ENCODE results near the gene AUTS2. TPM values are rescaled to one million over a fixed set of nuclear protein-coding genes. Genes with fewer than 3 reads are reported as not detected.

Gene AUTS2
- polyA plus RNA-seq, 6 donors from 2014 or later = 8.8 to 28.0 (median 20.9) TPM

DNA sequence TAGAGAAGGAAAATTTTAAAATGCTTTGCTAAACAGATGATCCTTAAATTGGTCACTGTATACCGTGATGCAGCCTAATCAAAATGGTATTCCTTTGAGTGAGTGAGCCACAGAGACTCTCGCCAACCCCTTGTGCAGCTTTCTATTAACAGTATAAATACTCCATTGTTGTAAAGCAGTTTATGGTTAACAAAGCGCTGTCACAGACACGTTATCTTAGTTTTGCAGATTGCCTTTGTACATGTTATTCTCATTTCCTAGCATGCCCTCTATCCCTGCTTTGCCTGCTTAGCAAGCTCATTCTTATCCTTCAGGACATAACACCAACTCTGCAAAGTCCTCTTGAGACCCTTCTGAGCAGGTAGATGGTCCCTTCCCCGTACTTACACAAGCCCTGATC, 694.4 kb downstream of the AUTS2 start:
- Mint-ChIP-seq H3K9me3 (no peaks in the 10 kb centered on the region), H3K4me3 (no peak overlapping the region), H3K27me3 (no peaks in the 10 kb centered on the region), H3K4me1 (no peaks in the 10 kb centered on the region), H3K36me3 (peaks cover 4 to 8% of the 10 kb centered on the region in 2 donors), H3K27ac (peak overlapping the region in 2 of 6 donors; percentile 0 to 5)
- ATAC-seq (ENCODE audit: low read depth in 2 of 2) (no peak), DNase-seq (no peak)

DNA sequence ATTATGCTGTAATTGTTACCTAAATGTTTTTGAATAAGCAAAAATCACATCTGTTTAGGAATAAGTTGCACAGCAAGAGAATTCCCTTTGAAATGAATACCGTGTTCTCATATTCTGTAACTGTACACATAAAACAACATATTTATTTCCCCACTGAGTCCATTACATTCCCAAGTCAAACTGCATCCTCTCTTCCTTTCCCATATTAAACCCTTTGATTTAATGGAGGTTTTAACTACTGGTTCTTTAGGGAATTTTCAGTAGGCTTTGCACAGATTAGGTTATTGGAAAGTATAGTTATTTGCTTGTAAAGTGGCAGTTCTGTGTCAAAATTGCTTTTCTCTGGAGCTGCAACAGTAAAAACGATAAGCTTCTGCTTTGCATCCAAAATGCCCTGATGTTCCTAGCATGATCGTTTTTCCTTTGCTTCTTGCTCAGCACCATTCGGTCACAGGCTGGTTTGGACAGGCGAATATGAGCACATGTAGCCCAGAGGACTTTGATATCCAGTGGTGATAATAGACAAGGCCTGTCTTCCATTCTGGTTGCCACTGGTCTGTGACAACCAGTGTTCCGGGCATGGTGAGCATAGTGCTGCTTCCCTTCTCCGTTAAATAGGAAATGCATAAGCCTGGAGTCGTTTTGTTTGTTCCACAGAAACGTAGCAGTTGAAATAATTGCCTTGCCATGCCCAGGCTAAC, 696.1 kb downstream of the AUTS2 start:
- no peaks in the 10 kb centered on the region for H3K9me3 Mint-ChIP-seq
- DNase-seq (no peak), ATAC-seq (ENCODE audit: low read depth in 2 of 2) (no peak)
- H3K27ac Mint-ChIP-seq = no peak overlapping the region
- H3K4me1 Mint-ChIP-seq = no peaks in the 10 kb centered on the region
- peaks cover 4 to 13% of the 10 kb centered on the region in 2 donors for H3K36me3 Mint-ChIP-seq
- no peaks in the 10 kb centered on the region for H3K27me3 Mint-ChIP-seq
- no peak overlapping the region for H3K4me3 Mint-ChIP-seq

DNA sequence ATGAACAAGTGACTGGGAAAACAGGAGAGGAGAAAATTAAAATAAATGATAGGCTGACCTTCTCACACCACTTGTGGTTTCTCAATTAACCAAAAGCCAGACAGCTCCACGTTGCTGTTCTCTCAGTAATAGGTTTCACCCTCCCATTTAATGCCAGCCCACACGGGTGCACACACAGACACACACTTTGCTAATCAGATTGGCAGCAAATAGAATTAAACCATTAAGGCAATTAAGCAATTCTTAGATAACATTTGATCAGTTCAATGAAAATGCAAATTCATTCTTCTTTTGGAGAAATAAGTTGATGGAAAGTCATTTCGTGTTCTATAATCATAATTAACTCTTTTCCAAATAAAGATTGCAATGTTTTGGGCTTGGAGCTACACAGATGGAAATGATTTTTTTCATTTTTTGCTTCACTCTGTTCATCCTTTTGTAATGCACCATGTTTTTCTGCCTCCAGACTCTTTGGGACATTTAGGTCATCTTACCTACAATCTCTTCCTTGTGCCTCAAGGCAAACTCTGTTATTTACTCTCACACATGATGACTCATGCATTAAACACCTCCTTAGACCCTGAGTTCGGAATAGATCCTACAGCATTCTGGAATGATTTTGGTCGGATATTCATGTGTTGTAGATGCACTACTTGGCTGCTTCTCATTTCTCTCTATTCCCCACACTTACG, 700.7 kb downstream of the AUTS2 start:
- Mint-ChIP-seq H3K27me3 (no peaks in the 10 kb centered on the region), H3K4me3 (no peak overlapping the region), H3K27ac (no peak overlapping the region), H3K9me3 (no peaks in the 10 kb centered on the region), H3K4me1 (no peaks in the 10 kb centered on the region), H3K36me3 (peaks cover 4 to 17% of the 10 kb centered on the region in 2 donors)
- ATAC-seq (ENCODE audit: low read depth in 2 of 2) (no peak), DNase-seq (no peak)

DNA sequence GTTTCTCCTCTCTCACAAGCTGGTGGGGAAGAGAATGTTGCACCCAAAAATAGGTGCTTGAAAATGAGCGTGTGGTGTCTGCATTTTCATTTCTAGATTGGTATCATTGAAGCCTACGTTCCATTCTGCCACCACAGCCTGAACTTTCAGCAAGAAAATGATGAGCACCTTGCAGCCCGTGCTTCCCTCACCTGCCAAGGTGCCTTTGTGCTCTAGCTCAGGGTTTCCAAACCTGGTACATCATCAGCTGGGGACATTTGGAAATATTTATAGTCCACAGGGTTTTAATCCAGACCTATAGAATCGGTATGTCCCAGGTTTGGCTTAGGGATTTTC, 701.2 kb downstream of the AUTS2 start:
- no peak overlapping the region for H3K27ac Mint-ChIP-seq
- no peaks in the 10 kb centered on the region for H3K4me1 Mint-ChIP-seq
- peaks cover 4 to 17% of the 10 kb centered on the region in 2 donors for H3K36me3 Mint-ChIP-seq
- no peaks in the 10 kb centered on the region for H3K9me3 Mint-ChIP-seq
- H3K27me3 Mint-ChIP-seq = no peaks in the 10 kb centered on the region
- H3K4me3 Mint-ChIP-seq = no peak overlapping the region
- ATAC-seq (ENCODE audit: low read depth in 2 of 2) (no peak), DNase-seq (no peak)

DNA sequence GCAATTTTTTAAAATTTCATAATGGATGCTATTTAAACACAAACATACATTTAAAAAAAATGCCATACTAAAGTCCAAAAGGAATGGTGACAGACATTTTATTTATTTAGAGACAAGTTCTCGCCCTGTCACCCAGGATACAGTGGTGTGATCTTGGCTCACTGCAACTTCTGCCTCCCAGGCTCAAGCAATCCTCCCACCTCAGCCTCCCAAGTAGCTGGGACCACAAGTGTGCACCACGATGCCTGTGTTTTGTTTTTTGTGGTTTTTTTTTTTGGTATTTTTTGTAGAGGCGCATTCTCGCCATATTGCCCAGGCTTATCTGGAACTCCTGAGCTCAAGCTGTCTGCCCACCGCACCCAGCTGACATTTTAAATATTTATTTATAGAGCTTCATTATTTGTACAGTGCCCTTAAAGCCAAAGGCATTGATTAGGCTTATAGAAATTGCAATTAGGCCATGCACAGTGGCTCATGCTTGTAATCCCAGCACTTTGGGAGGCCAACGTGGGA, 703.5 kb downstream of the AUTS2 start:
- no peak overlapping the region for H3K27ac Mint-ChIP-seq
- no peak overlapping the region for H3K4me3 Mint-ChIP-seq
- H3K27me3 Mint-ChIP-seq = no peaks in the 10 kb centered on the region
- peaks cover 4 to 17% of the 10 kb centered on the region in 2 donors for H3K36me3 Mint-ChIP-seq
- DNase-seq (no peak), ATAC-seq (ENCODE audit: low read depth in 2 of 2) (no peak)
- H3K4me1 Mint-ChIP-seq = no peaks in the 10 kb centered on the region
- no peaks in the 10 kb centered on the region for H3K9me3 Mint-ChIP-seq

DNA sequence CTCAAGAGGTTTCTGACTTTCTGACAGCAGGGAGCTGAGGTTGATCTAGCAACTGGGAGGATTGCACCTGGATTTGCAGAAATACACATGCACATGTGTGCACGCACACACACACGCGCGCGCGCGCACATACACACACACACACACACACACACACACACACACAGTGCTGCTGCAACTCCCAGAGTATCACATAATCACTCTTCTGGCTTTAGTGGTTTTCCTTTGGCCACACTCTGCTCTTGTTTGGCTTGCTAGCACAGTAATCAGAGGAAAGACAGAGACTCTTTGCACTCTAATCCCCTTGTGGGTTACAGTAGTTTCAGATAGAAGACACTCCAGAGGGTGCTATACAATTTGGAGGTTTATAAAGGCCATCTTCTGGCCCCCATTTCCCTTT, 705.0 kb downstream of the AUTS2 start:
- no peaks in the 10 kb centered on the region for H3K4me1 Mint-ChIP-seq
- no peak overlapping the region for H3K27ac Mint-ChIP-seq
- DNase-seq (no peak), ATAC-seq (ENCODE audit: low read depth in 2 of 2) (no peak)
- H3K9me3 Mint-ChIP-seq = no peaks in the 10 kb centered on the region
- H3K36me3 Mint-ChIP-seq = peaks cover 0 to 9% of the 10 kb centered on the region in 2 donors
- no peaks in the 10 kb centered on the region for H3K27me3 Mint-ChIP-seq
- no peak overlapping the region for H3K4me3 Mint-ChIP-seq

DNA sequence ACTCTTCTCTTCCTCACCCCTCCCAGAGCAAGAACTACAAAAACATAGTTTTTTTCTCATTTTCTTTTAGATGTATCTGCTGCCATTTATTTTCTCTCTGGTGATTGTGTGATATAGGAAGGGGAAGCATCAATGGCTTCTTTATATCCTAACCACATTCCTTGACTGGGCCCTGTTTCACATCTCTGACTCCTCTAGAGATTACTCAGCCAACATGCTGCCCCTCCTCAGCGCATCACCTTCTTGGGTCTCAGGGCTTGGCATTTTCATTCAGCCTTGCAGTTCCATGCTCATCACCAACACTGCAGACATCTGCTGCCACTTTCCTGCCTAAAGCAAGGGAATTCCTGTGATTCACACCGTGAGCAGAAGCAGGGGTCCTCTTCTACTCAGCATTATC, 705.5 kb downstream of the AUTS2 start:
- peak overlapping the region in 2 of 6 donors; percentile 7 to 61 for H3K27ac Mint-ChIP-seq
- peaks cover 0 to 9% of the 10 kb centered on the region in 2 donors for H3K36me3 Mint-ChIP-seq
- DNase-seq = no peak
- no peaks in the 10 kb centered on the region for H3K27me3 Mint-ChIP-seq
- no peaks in the 10 kb centered on the region for H3K4me1 Mint-ChIP-seq
- no peaks in the 10 kb centered on the region for H3K9me3 Mint-ChIP-seq
- no peak for ATAC-seq (ENCODE audit: low read depth in 2 of 2)
- H3K4me3 Mint-ChIP-seq = no peak overlapping the region

DNA sequence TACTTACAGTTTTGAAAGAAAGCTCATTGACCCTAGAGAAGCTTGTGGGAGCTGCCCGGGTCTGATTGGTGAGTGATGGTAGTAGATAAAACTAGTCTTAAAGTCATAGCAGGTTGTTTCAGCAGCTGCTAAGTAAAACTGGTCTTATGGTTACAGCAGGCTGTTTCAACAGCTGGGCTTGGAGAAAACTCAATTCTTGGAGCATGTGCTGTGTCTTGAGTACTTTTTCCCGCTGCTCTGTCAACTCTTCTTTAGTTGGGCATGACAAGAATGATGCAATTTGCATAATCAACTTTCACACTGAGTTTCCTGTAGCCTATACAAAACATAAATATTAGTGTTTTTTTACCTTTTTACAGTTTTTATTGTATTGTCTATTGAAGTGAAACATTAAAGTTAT, 707.9 kb downstream of the AUTS2 start:
- Mint-ChIP-seq H3K9me3 (no peaks in the 10 kb centered on the region), H3K27me3 (no peaks in the 10 kb centered on the region), H3K27ac (no peak overlapping the region), H3K36me3 (peaks cover 0 to 6% of the 10 kb centered on the region in 2 donors), H3K4me1 (no peaks in the 10 kb centered on the region), H3K4me3 (no peak overlapping the region)
- no peak for DNase-seq
- ATAC-seq (ENCODE audit: low read depth in 2 of 2) = no peak

DNA sequence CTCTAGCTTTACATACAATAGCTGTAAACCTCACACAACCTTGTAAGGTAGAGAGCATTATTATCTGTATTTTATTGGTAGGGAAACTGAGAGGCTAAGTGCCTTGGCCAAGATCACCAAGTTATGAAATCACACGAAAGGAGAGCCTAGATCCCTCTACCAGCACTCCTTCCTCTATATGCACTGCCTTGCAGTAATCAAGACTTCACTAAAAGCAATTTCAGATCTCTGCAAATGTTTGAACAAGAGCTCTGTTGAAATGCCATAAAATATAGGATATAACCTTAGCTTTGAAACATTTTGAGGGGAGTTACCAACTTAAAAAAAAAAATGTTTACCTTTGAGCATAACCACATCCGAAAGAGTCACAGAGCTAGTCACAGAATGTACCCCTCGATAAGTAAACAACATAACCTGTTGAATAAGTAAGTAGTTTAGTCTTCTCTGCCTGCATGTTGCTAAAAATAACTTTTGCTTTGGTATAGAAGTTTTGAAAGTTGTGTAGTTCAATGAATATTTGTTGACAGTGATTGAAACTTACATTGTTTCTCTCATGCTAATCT, 709.4 kb downstream of the AUTS2 start:
- Mint-ChIP-seq H3K36me3 (peaks cover 0 to 6% of the 10 kb centered on the region in 2 donors), H3K4me1 (no peaks in the 10 kb centered on the region), H3K4me3 (no peak overlapping the region), H3K27ac (no peak overlapping the region), H3K27me3 (no peaks in the 10 kb centered on the region), H3K9me3 (no peaks in the 10 kb centered on the region)
- no peak for ATAC-seq (ENCODE audit: low read depth in 2 of 2)
- DNase-seq = no peak

DNA sequence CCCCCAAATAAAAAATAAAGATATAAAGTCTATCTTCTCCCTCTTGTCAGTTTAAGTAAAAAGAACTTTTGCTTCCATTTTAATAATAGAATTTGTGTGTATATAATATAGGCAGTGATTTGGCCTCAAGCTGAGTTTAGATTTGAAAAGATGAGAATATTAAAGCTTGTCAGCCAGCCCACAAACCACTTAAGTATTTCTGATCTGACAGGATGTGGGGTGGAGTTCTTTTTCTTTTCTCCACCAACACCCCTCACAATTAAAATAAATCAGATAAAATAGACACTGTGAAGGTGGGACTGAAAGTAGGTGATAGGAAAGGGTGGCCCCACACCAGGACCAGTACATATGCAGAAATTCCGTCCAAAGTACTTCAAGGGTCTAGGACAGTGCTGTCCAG, 714.1 kb downstream of the AUTS2 start:
- Mint-ChIP-seq H3K27me3 (no peaks in the 10 kb centered on the region), H3K9me3 (peaks cover 0 to 3% (median 0%) of the 10 kb centered on the region in 7 donors), H3K4me1 (no peaks in the 10 kb centered on the region), H3K36me3 (peaks cover 6 to 22% of the 10 kb centered on the region in 2 donors), H3K27ac (peak overlapping the region in 1 of 6 donors; percentile 64), H3K4me3 (no peak overlapping the region)
- ATAC-seq (ENCODE audit: low read depth in 2 of 2) (no peak), DNase-seq (no peak)

DNA sequence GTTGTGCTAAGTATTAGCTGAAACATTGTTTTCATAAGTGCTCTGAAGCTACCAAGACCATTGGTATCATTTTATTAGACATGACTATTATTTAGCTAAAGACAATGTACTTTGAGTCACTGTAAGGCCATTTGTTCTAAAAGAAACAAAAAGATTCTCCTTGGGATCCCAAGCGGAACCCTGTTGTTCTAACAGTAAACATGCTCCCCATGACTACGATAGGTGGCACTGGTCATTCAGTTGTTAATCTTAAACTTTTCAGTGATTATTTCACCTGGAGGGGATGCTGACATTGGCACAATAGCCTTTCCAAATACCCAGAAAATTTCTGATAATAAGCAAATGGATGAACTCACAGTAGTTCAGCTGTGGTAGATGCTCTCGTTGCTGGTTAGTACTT, 715.0 kb downstream of the AUTS2 start:
- no peak overlapping the region for H3K27ac Mint-ChIP-seq
- H3K36me3 Mint-ChIP-seq = peaks cover 6 to 22% of the 10 kb centered on the region in 2 donors
- no peak for ATAC-seq (ENCODE audit: low read depth in 2 of 2)

DNA sequence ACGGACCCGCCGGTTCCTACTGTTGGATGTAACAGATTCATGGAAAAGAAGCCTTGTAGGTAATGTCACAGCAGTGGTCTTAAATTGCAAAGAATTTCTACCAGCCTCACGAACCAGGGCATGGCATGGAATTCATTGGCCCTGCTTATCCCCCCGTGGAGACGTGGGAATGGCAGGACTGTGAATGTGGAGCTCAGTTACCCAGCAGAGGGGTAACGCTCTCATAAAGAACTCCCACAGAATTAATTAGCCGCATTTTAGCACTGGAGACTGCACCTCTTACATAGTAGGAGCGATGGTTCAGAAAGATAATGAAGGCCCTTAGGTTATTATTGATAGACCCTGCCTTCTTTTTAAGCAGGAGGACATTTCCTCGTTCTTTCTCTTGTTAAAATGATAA, 715.4 kb downstream of the AUTS2 start:
- peaks cover 0 to 5% (median 0%) of the 10 kb centered on the region in 3 donors for H3K4me1 Mint-ChIP-seq
- DNase-seq (no peak), ATAC-seq (ENCODE audit: low read depth in 2 of 2) (no peak)
- no peaks in the 10 kb centered on the region for H3K27me3 Mint-ChIP-seq
- no peak overlapping the region for H3K4me3 Mint-ChIP-seq
- H3K27ac Mint-ChIP-seq = no peak overlapping the region
- peaks cover 0 to 5% (median 0%) of the 10 kb centered on the region in 7 donors for H3K9me3 Mint-ChIP-seq
- peaks cover 6 to 22% of the 10 kb centered on the region in 2 donors for H3K36me3 Mint-ChIP-seq

More for the DNA sequence above, 715.0 kb downstream of the AUTS2 start:
- H3K4me1 Mint-ChIP-seq = peaks cover 0 to 5% (median 0%) of the 10 kb centered on the region in 3 donors
- H3K4me3 Mint-ChIP-seq = no peak overlapping the region
- no peak for DNase-seq
- H3K9me3 Mint-ChIP-seq = peaks cover 0 to 5% (median 0%) of the 10 kb centered on the region in 7 donors
- H3K27me3 Mint-ChIP-seq = no peaks in the 10 kb centered on the region

DNA sequence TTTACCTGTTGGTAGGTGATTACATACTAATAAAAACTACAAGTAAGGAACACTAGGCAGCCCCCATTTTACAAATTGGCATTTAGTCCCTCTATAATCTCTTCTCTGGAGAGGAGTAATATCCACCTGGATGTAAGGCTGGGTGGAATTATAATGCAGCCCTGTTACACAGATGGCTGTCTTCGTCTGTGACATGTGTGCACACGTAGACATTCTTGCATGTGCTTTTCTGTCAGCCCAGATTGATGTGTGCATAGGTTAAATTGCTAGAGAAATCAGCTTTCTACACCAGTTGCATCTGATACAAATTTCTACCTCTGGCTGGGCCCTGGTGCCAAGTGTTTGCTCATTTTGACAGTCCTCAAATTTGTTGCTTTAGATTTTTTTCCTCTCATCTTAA, 715.9 kb downstream of the AUTS2 start:
- no peak for DNase-seq
- Mint-ChIP-seq H3K27ac (no peak overlapping the region), H3K36me3 (peaks cover 6 to 22% of the 10 kb centered on the region in 2 donors), H3K4me1 (peaks cover 0 to 5% (median 0%) of the 10 kb centered on the region in 3 donors), H3K27me3 (no peaks in the 10 kb centered on the region), H3K9me3 (peaks cover 0 to 5% (median 0%) of the 10 kb centered on the region in 7 donors), H3K4me3 (no peak overlapping the region)
- ATAC-seq (ENCODE audit: low read depth in 2 of 2) = no peak

DNA sequence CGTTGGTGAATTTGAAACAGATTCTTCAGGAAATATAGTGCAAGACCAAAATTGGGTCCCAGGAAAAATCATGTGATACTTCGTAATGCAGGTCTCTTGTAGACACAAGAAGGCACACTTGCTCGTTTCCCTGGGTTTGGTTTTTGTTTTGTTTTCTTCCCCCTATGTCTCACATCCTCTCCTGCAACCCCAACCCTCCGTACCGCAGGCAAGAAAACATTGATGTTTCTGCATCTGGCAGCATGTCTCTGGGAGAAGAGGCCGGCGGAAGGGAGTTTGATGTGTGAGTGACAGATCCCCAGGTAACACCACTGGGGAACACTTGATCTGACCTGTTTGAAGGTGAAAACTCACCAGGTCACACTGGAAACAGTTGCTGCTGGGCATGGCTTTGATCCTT, 718.5 kb downstream of the AUTS2 start:
- DNase-seq (no peak), ATAC-seq (ENCODE audit: low read depth in 2 of 2) (no peak)
- peaks cover 0 to 5% (median 0%) of the 10 kb centered on the region in 3 donors for H3K4me1 Mint-ChIP-seq
- H3K27ac Mint-ChIP-seq = peak overlapping the region in 1 of 6 donors; percentile 39
- H3K36me3 Mint-ChIP-seq = peaks cover 6 to 16% of the 10 kb centered on the region in 2 donors
- H3K9me3 Mint-ChIP-seq = peaks cover 0 to 5% (median 0%) of the 10 kb centered on the region in 7 donors
- no peaks in the 10 kb centered on the region for H3K27me3 Mint-ChIP-seq
- H3K4me3 Mint-ChIP-seq = no peak overlapping the region

Measured in naive B cell (primary cell).